BJ (cell line): ENCODE measurements around the gene RERE. TPM values are rescaled to one million over a fixed set of nuclear protein-coding genes. Genes with fewer than 3 reads are reported as not detected.
A peak's percentile ranks its signal among the peaks of the same experiment; 100 is the strongest.

Experiments used
- CTCF ChIA-PET: fragments of 350-600 bp; formaldehyde crosslinking; extraction: SDS; loops from one replicate; lab custom pipeline; 2021; ENCODE audit warnings: antibody characterized with exemption, inconsistent platforms; lab: Yijun Ruan, JAX
- POLR2A ChIA-PET: fragments of 300-600 bp; sonication (Branson Sonifier 250); formaldehyde crosslinking; extraction: SDS; loops from one replicate; lab custom pipeline; 2021; ENCODE audit warnings: antibody characterized with exemption; lab: Charles Lee
- DNase-seq: peaks from one replicate; pipeline ENCODE4 v3.0.0-alpha.2; 2011; ENCODE audit warnings: low read depth
- H3K27me3 ChIP-seq: 2 replicates; pipeline ENCODE4 v1.6.0; 2011; ENCODE audit warnings: low read length; ENCODE audit not compliant: control insufficient read depth, insufficient read depth
- H3K36me3 ChIP-seq: 2 replicates; pipeline ENCODE4 v1.5.1; 2011; ENCODE audit warnings: low read length; ENCODE audit not compliant: control insufficient read depth, insufficient read depth
- H3K4me3 ChIP-seq: 2 replicates; pipeline ENCODE4 v1.5.1; 2011; ENCODE audit warnings: low read depth, mild to moderate bottlenecking, control low read depth, low read length
- CTCF ChIP-seq: IDR thresholded peaks from 2 replicates; pipeline ENCODE4 v1.5.1; 2011; ENCODE audit warnings: low read depth, mild to moderate bottlenecking, control low read depth, inconsistent platforms, low read length, moderate library complexity; ENCODE audit not compliant: insufficient read depth
- polyA plus RNA-seq: library from polyadenylated mRNA; depleted of rRNA; stranded (reverse); fragments of >200 nt; gene quantifications from 2 replicates; pipeline ENCODE4 v1.2.3, GENCODE V29; 2011

Gene RERE
- polyA plus RNA-seq, 1 experiment = 3.8 TPM

DNA sequence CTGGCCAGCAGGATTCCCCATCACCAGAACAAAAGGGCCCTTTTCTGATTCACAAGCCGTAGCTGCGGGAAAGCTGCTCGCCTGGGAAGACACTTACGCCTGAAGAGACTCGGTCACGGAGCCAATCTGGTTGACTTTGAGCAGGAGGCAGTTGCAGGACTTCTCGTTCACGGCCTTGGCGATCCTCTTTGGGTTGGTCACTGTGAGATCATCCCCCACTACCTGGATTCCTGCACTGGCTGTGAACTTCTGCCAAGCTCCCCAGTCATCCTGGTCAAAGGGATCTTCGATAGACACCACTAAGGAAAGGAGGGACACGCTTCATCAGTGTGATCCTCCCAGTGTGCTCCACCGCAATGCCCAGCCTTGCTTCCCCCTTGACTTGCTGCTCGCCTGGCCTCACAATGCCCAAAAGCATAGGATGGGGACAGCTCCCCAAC, 46.4 kb upstream of the RERE start:
- DNase-seq = no peak
- Histone ChIP-seq H3K36me3 (peaks cover 65% of the 10 kb centered on the region), H3K27me3 (no peaks in the 10 kb centered on the region), H3K4me3 (no peak overlapping the region)
- CTCF ChIA-PET = interaction anchor here (0.7 to 6.7 kb wide), 3 partner anchors 9 to 39 kb away, joined by 3 to 44 read pairs (median 3); no protein-coding TSS in a partner anchor
- POLR2A ChIA-PET = no interaction called here
- TF ChIP-seq CTCF = no peak

GRCh38 chr1:8863138-8863537, 45.7 kb upstream of the RERE start:
- Histone ChIP-seq H3K27me3 (no peaks in the 10 kb centered on the region), H3K4me3 (no peak overlapping the region), H3K36me3 (peaks cover 62% of the 10 kb centered on the region)
- no peak for TF ChIP-seq CTCF
- DNase-seq = no peak
- ChIA-PET POLR2A (no interaction called here), CTCF (interaction anchor here (1.2 to 6.7 kb wide), 4 partner anchors 10 to 126 kb away, joined by 3 to 44 read pairs (median 4); no protein-coding TSS in a partner anchor)

GRCh38 chr1:8862528-8862927, 45.1 kb upstream of the RERE start:
- ChIA-PET CTCF (interaction anchor here (1.0 to 6.7 kb wide), 6 partner anchors 11 to 127 kb away, joined by 3 to 44 read pairs (median 4); no protein-coding TSS in a partner anchor), POLR2A (no interaction called here)
- DNase-seq = no peak
- Histone ChIP-seq H3K36me3 (peaks cover 57% of the 10 kb centered on the region), H3K27me3 (no peaks in the 10 kb centered on the region), H3K4me3 (no peak overlapping the region)
- TF ChIP-seq CTCF = peak; percentile 64

GRCh38 chr1:8860738-8861516, 43.5 kb upstream of the RERE start:
- Histone ChIP-seq H3K4me3 (no peak overlapping the region), H3K36me3 (peaks cover 49% of the 10 kb centered on the region), H3K27me3 (no peaks in the 10 kb centered on the region)
- no peak for DNase-seq
- no peak for TF ChIP-seq CTCF
- POLR2A ChIA-PET = interaction anchor here (1.3 kb wide), 1 partner anchor 13 kb away, joined by 3 read pairs; no protein-coding TSS in a partner anchor
- CTCF ChIA-PET = interaction anchor here (1.3 to 6.7 kb wide), 6 partner anchors 7 to 241 kb away, joined by 3 to 49 read pairs (median 11); no protein-coding TSS in a partner anchor
